NT2/D1 (cell line): ENCODE measurements around the gene C11orf68.

ENCODE experiments used
- SUZ12 ChIP-seq: IDR thresholded peaks from 2 replicates; pipeline ENCODE4 v1.6.1; 2011; ENCODE audit not compliant: insufficient read length, insufficient read depth; ENCODE audit errors: extremely low read depth
- YY1 ChIP-seq: IDR thresholded peaks from 2 replicates; pipeline ENCODE4 v1.6.1; 2011; ENCODE audit not compliant: insufficient read length, insufficient read depth
- ZNF274 ChIP-seq: IDR thresholded peaks from 2 replicates; pipeline ENCODE4 v1.6.1; 2011; ENCODE audit warnings: mild to moderate bottlenecking, low read depth, low read length

GRCh38 chr11:65885808-65886536 lies 32.9 kb downstream of the C11orf68 start:
- no peak for TF ChIP-seq ZNF274
- no peak for TF ChIP-seq YY1
- TF ChIP-seq SUZ12, result no peak
